H9 (cell line): ENCODE measurements around the gene YRDC. TPM values are rescaled to one million over a fixed set of nuclear protein-coding genes. Genes with fewer than 3 reads are reported as not detected.

Experiments
- DNase-seq: peaks from one replicate; pipeline ENCODE4 v3.0.0-alpha.2; 2017
- H2AFZ ChIP-seq: one replicate; pipeline ENCODE4 v1.6.1; 2013; ENCODE audit warnings: mild to moderate bottlenecking, low read length, control low read depth, moderate library complexity
- H2AK5ac ChIP-seq: 2 replicates; pipeline ENCODE4 v1.6.1; 2013; ENCODE audit warnings: low read length, control low read depth, mixed read lengths; ENCODE audit not compliant: insufficient read length
- H2BK120ac ChIP-seq: one replicate; pipeline ENCODE4 v1.6.1; 2013; ENCODE audit warnings: low read depth, mild to moderate bottlenecking, low read length, control low read depth, inconsistent platforms; ENCODE audit not compliant: poor library complexity, severe bottlenecking
- H2BK12ac ChIP-seq: 2 replicates; pipeline ENCODE4 v1.6.1; 2013; ENCODE audit warnings: low read length, control low read depth, mixed read lengths, low read depth; ENCODE audit not compliant: insufficient read length
- H2BK15ac ChIP-seq: 2 replicates; pipeline ENCODE4 v1.6.1; 2013; ENCODE audit warnings: low read depth, low read length, control low read depth
- H2BK20ac ChIP-seq: one replicate; pipeline ENCODE4 v1.6.1; 2013; ENCODE audit warnings: low read depth, mild to moderate bottlenecking, low read length, control low read depth, inconsistent platforms; ENCODE audit not compliant: poor library complexity, severe bottlenecking
- H2BK5ac ChIP-seq: 2 replicates; pipeline ENCODE4 v1.6.1; 2013; ENCODE audit warnings: low read length, control low read depth, mixed read lengths; ENCODE audit not compliant: insufficient read length
- H3K14ac ChIP-seq: 2 replicates; pipeline ENCODE4 v1.6.1; 2013; ENCODE audit warnings: low read length, control low read depth; ENCODE audit not compliant: insufficient read depth
- H3K18ac ChIP-seq: 2 replicates; pipeline ENCODE4 v1.6.1; 2013; ENCODE audit warnings: low read depth, mild to moderate bottlenecking, mixed read lengths, low read length, control low read depth; ENCODE audit not compliant: insufficient read length
- H3K23ac ChIP-seq: 2 replicates; pipeline ENCODE4 v1.6.1; 2013; ENCODE audit warnings: low read length, control low read depth, mixed read lengths, low read depth; ENCODE audit not compliant: insufficient read length
- H3K23me2 ChIP-seq: 2 replicates; pipeline ENCODE4 v1.6.1; 2013; ENCODE audit warnings: low read depth, mild to moderate bottlenecking, mixed read lengths, low read length, control low read depth; ENCODE audit not compliant: insufficient read length, poor library complexity, severe bottlenecking
- H3K27ac ChIP-seq: 2 replicates; pipeline ENCODE4 v1.5.1; 2013; ENCODE audit warnings: low read length, control low read depth, mixed read lengths, low read depth; ENCODE audit not compliant: insufficient read length
- H3K27me3 ChIP-seq: 2 replicates; pipeline ENCODE4 v1.6.1; 2013; ENCODE audit warnings: low read length, control low read depth, inconsistent platforms; ENCODE audit not compliant: insufficient read depth
- H3K4ac ChIP-seq: 2 replicates; pipeline ENCODE4 v1.6.1; 2013; ENCODE audit warnings: low read depth, mild to moderate bottlenecking, control low read depth, inconsistent platforms, low read length, moderate library complexity
- H3K4me1 ChIP-seq: 2 replicates; pipeline ENCODE4 v1.6.1; 2013; ENCODE audit warnings: low read length, control low read depth, inconsistent platforms; ENCODE audit not compliant: insufficient read depth
- H3K4me2 ChIP-seq: 2 replicates; pipeline ENCODE4 v1.6.1; 2013; ENCODE audit warnings: low read length, control low read depth, mixed read lengths; ENCODE audit not compliant: insufficient read length, insufficient read depth
- H3K56ac ChIP-seq: 2 replicates; pipeline ENCODE4 v1.6.1; 2013; ENCODE audit warnings: low read depth, mild to moderate bottlenecking, mixed read lengths, low read length, control low read depth; ENCODE audit not compliant: insufficient read length
- H3K79me1 ChIP-seq: 2 replicates; pipeline ENCODE4 v1.6.1; 2013; ENCODE audit warnings: low read depth, mild to moderate bottlenecking, moderate library complexity, low read length, control low read depth, inconsistent platforms; ENCODE audit not compliant: insufficient read depth, poor library complexity, severe bottlenecking
- H3K79me2 ChIP-seq: 2 replicates; pipeline ENCODE4 v1.6.1; 2013; ENCODE audit warnings: low read length, control low read depth, inconsistent platforms; ENCODE audit not compliant: insufficient read depth
- H3K9ac ChIP-seq: 2 replicates; pipeline ENCODE4 v1.6.1; 2013; ENCODE audit warnings: low read length, control low read depth, mixed read lengths; ENCODE audit not compliant: insufficient read length; ENCODE audit errors: extremely low read depth
- H3K9me3 ChIP-seq: one replicate; pipeline ENCODE4 v1.6.1; 2013; ENCODE audit warnings: low read depth, low read length, inconsistent platforms; ENCODE audit not compliant: control insufficient read depth
- H3T11ph ChIP-seq: one replicate; pipeline ENCODE4 v1.6.1; 2013; ENCODE audit warnings: mild to moderate bottlenecking, low read length, control low read depth, inconsistent platforms
- H4K20me1 ChIP-seq: one replicate; pipeline ENCODE4 v1.6.1; 2013; ENCODE audit not compliant: control insufficient read depth, insufficient read length, insufficient read depth
- H4K5ac ChIP-seq: 2 replicates; pipeline ENCODE4 v1.6.1; 2013; ENCODE audit warnings: low read depth, mild to moderate bottlenecking, mixed read lengths, low read length, control low read depth; ENCODE audit not compliant: insufficient read length
- H4K8ac ChIP-seq: replicated peaks from 2 replicates; pipeline ENCODE4 v1.6.1; 2013; ENCODE audit warnings: low read length, control low read depth, mixed read lengths, low read depth; ENCODE audit not compliant: insufficient read length
- H4K91ac ChIP-seq: 2 replicates; pipeline ENCODE4 v1.6.1; 2013; ENCODE audit warnings: low read depth, mild to moderate bottlenecking, moderate library complexity, mixed read lengths, low read length, control low read depth; ENCODE audit not compliant: insufficient read length
- H3K27ac Mint-ChIP-seq, 3 experiments: 2 replicates in 2 of 3; 3 replicates in 1 of 3; pipeline ENCODE4 v1.8.0; 2020 to 2021; ENCODE audit warnings: mixed read lengths in 3 of 3, mild to moderate bottlenecking in 1 of 3, moderate library complexity in 1 of 3
- H3K27me3 Mint-ChIP-seq: 2 replicates; pipeline ENCODE4 v1.8.0; 2021; ENCODE audit warnings: low read depth, mild to moderate bottlenecking, moderate library complexity, mixed read lengths
- H3K36me3 Mint-ChIP-seq, 3 experiments: 2 replicates in 2 of 3; 3 replicates in 1 of 3; pipeline ENCODE4 v1.8.0; 2020 to 2021; ENCODE audit warnings: low read depth in 3 of 3, mixed read lengths in 3 of 3; ENCODE audit not compliant: insufficient read depth in 1 of 3
- H3K4me1 Mint-ChIP-seq, 2 experiments: 2 replicates each; pipeline ENCODE4 v1.8.0; 2020; ENCODE audit warnings: mixed read lengths in 2 of 2
- H3K4me3 Mint-ChIP-seq, 2 experiments: 2 replicates in 1 of 2; 3 replicates in 1 of 2; pipeline ENCODE4 v1.8.0; 2020 to 2021; ENCODE audit warnings: mild to moderate bottlenecking in 2 of 2, mixed read lengths in 2 of 2, moderate library complexity in 1 of 2
- H3K9me3 Mint-ChIP-seq, 2 experiments: 2 replicates in 1 of 2; 3 replicates in 1 of 2; pipeline ENCODE4 v1.8.0; 2020; ENCODE audit warnings: mild to moderate bottlenecking in 2 of 2, mixed read lengths in 2 of 2, moderate library complexity in 1 of 2
- WGBS: extraction: QIAGEN DNeasy Blood & Tissue Kit; methylation state at CpG from one replicate; pipeline ENCODE4 v1.1.7; 2013; ENCODE audit warnings: missing lambda C conversion rate, low lambda C conversion rate, mixed read lengths; ENCODE audit not compliant: insufficient read length; ENCODE audit errors: extremely low coverage; 5-methylcytosine and 5-hydroxymethylcytosine counted together
- total RNA-seq: library from RNA; stranded (reverse); gene quantifications from 2 replicates; pipeline ENCODE4 v1.2.1, GENCODE V29; 2021
- TF ChIP-seq, protein P1 (sequence below): fragments of 200-600 bp; sonication (generic); conservative IDR thresholded peaks from 3 replicates; pipeline ENCODE4 v1.8.0; 2021; ENCODE audit warnings: antibody characterized with exemption, mild to moderate bottlenecking

YRDC gene
- total RNA-seq, 1 experiment from 2014 or later: 28.0 TPM

DNA sequence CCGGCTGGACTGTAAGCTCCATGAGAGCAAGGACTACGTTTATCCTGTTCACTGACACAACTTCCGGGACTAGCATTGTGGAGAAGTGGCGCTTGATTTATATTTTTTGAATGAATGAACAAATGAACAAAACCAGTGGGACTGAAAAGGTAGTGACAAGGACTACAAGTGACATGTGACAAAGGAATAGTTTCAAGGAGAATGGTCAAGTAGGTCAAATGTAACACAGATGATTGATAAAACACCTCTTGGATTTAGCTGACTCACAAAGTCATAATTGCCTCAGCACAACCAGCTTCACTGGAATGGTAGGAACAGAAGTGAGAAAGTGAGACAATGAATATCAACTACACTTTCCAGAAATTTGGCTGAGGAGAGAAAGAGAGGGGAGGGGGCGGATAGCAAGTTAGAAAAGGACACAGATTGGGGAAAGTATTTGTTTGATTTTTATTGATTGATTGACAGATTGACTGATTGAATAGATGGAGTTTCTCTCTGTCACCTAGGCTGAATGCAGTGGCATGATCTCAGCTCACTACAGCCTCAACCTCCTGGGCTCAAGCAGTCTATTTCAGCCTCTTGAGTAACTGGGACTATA lies 37.1 kb upstream of the YRDC start:
- Histone ChIP-seq H3K56ac (no peak overlapping the region), H3K79me1 (peaks cover 4% of the 10 kb centered on the region), H3K9ac (no peak overlapping the region), H3K79me2 (no peaks in the 10 kb centered on the region), H3K27me3 (no peaks in the 10 kb centered on the region), H2BK20ac (no peak overlapping the region), H3K4me1 (no peaks in the 10 kb centered on the region), H3K18ac (no peak overlapping the region), H3K23ac (no peak overlapping the region), H3K4ac (no peak overlapping the region), H3K23me2 (no peaks in the 10 kb centered on the region), H2BK120ac (no peak overlapping the region), H3K4me2 (no peak overlapping the region), H3K14ac (no peak overlapping the region), H3K27ac (no peak overlapping the region), H4K91ac (no peak overlapping the region), H2BK15ac (no peak overlapping the region), H3T11ph (no peak overlapping the region), H2BK5ac (no peak overlapping the region), H2AK5ac (no peak overlapping the region), H4K5ac (no peak overlapping the region), H4K20me1 (no peaks in the 10 kb centered on the region), H4K8ac (no peak overlapping the region), H3K9me3 (no peaks in the 10 kb centered on the region), H2AFZ (no peak overlapping the region), H2BK12ac (no peak overlapping the region)
- Mint-ChIP-seq H3K4me1 (no peaks in the 10 kb centered on the region), H3K27ac (0 out of 7 replicates have a peak overlapping the region, but pooled peaks of 1 of the 3 experiments have one; percentile 21), H3K36me3 (peaks cover 0 to 2% (median 0%) of the 10 kb centered on the region in 3 experiments; a peak in 1 of 7 replicates), H3K9me3 (no peaks in the 10 kb centered on the region), H3K4me3 (no peak overlapping the region), H3K27me3 (no peaks in the 10 kb centered on the region)
- TF ChIP-seq, protein P1, sequence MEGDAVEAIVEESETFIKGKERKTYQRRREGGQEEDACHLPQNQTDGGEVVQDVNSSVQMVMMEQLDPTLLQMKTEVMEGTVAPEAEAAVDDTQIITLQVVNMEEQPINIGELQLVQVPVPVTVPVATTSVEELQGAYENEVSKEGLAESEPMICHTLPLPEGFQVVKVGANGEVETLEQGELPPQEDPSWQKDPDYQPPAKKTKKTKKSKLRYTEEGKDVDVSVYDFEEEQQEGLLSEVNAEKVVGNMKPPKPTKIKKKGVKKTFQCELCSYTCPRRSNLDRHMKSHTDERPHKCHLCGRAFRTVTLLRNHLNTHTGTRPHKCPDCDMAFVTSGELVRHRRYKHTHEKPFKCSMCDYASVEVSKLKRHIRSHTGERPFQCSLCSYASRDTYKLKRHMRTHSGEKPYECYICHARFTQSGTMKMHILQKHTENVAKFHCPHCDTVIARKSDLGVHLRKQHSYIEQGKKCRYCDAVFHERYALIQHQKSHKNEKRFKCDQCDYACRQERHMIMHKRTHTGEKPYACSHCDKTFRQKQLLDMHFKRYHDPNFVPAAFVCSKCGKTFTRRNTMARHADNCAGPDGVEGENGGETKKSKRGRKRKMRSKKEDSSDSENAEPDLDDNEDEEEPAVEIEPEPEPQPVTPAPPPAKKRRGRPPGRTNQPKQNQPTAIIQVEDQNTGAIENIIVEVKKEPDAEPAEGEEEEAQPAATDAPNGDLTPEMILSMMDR: no peak
- no peak for DNase-seq
- WGBS: 100% methylated on average over 1 of the region's 5 CpGs
